Measurements from ENCODE around the gene SLC9A4.

SLC9A4 gene, protein sequence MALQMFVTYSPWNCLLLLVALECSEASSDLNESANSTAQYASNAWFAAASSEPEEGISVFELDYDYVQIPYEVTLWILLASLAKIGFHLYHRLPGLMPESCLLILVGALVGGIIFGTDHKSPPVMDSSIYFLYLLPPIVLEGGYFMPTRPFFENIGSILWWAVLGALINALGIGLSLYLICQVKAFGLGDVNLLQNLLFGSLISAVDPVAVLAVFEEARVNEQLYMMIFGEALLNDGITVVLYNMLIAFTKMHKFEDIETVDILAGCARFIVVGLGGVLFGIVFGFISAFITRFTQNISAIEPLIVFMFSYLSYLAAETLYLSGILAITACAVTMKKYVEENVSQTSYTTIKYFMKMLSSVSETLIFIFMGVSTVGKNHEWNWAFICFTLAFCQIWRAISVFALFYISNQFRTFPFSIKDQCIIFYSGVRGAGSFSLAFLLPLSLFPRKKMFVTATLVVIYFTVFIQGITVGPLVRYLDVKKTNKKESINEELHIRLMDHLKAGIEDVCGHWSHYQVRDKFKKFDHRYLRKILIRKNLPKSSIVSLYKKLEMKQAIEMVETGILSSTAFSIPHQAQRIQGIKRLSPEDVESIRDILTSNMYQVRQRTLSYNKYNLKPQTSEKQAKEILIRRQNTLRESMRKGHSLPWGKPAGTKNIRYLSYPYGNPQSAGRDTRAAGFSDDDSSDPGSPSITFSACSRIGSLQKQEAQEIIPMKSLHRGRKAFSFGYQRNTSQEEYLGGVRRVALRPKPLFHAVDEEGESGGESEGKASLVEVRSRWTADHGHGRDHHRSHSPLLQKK

DNA sequence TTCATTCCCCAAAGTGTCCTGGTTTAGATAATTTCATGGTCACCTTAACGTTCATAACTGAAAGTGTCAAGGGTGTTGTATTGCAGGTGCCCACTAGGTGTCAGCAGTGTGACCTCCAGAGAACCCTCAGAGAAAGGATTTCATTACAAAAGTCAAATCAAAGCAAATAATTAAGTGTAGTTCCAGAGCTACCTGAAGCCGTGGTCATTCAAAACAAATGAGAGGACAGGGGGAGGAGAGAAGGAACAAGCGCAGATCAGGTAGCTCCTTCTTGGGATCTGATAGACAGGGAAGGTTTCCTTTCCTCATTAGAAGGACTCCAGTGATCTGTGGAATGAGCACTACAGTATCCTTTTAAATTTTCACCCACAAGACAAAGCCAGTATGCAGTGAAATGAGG is at the start of gene SLC9A4:
TSS of gene SLC9A4 (plus strand) at position 207 of the 400 bp plus-strand sequence. CDS start 534 bp downstream, outside the sequence.
- H3K27me3 Mint-ChIP-seq: peaks cover 15% of the 10 kb centered on the region
- peaks cover 7% of the 10 kb centered on the region for H3K36me3 Mint-ChIP-seq
- H3K4me1 Mint-ChIP-seq: no peaks in the 10 kb centered on the region
- peaks cover 13% of the 10 kb centered on the region for H3K9me3 Mint-ChIP-seq
- no peak within 1 kb of the TSS for H3K4me3 Mint-ChIP-seq
- H3K27ac Mint-ChIP-seq: no peak within 1 kb of the TSS

- Mint-ChIP-seq H3K36me3 (peaks cover 1% of the 10 kb centered on the region), H3K27me3 (no peaks in the 10 kb centered on the region), H3K4me3 (no peak overlapping the region), H3K27ac (peak overlapping the region; percentile 47), H3K4me1 (peaks cover 51% of the 10 kb centered on the region), H3K9me3 (no peaks in the 10 kb centered on the region)
These were observed 49.7 kb upstream of the SLC9A4 start for GRCh38 chr2:102423368-102423767.

DNA sequence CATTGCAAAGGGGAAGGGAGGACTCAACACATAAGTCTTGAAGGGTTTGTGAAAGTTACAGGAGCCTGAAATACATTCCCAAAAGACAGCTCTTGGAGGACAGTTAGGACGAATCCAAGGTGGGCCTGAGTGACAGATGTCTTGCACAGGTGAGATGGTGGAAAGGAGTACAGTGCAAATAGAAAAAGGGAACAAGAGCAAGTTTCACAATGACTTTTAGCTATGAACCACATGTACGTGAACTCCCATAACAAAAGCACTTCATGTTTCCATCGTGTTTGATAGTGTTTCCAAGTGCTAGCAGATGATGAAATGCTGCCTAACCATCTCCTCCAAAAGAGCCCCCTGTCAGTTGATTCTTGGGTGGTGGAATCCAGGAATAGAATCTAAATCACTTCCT is 48.3 kb upstream of the SLC9A4 start:
- peaks cover 44% of the 10 kb centered on the region for H3K4me1 Mint-ChIP-seq
- no peaks in the 10 kb centered on the region for H3K27me3 Mint-ChIP-seq
- H3K9me3 Mint-ChIP-seq: no peaks in the 10 kb centered on the region
- peak overlapping the region; percentile 10 for H3K27ac Mint-ChIP-seq
- H3K36me3 Mint-ChIP-seq: peaks cover 1% of the 10 kb centered on the region
- H3K4me3 Mint-ChIP-seq: no peak overlapping the region

- Mint-ChIP-seq H3K27me3 (no peaks in the 10 kb centered on the region), H3K4me1 (peaks cover 43% of the 10 kb centered on the region), H3K27ac (no peak overlapping the region), H3K9me3 (no peaks in the 10 kb centered on the region), H3K36me3 (peaks cover 1% of the 10 kb centered on the region), H3K4me3 (no peak overlapping the region)
These were observed 47.4 kb upstream of the SLC9A4 start for GRCh38 chr2:102425441-102426132.

GRCh38 chr2:102427249-102427648 is 45.8 kb upstream of the SLC9A4 start:
- Mint-ChIP-seq H3K27ac (no peak overlapping the region), H3K4me3 (no peak overlapping the region), H3K9me3 (no peaks in the 10 kb centered on the region), H3K36me3 (no peaks in the 10 kb centered on the region), H3K4me1 (peaks cover 41% of the 10 kb centered on the region), H3K27me3 (no peaks in the 10 kb centered on the region)

DNA sequence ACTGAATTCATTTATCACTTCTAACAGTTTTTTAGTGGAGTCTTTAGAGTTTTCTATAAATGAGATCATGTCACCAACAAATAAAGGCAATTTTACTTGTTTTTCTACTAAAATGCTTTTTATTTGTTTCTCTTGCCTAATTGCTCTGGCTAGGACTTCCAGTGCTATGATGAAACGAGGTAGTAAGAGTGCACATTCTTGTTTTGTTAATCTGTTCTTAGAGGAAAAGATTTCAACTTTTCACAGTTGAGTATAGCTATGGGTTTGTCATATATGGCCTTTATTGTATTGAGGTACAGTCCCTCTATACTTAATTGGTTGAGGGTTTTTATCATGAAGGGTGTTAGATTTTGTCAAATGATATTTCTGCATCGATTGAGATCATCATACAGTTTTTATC is 44.5 kb upstream of the SLC9A4 start:
- Mint-ChIP-seq H3K27ac (no peak overlapping the region), H3K36me3 (no peaks in the 10 kb centered on the region), H3K9me3 (no peaks in the 10 kb centered on the region), H3K4me1 (peaks cover 30% of the 10 kb centered on the region), H3K27me3 (no peaks in the 10 kb centered on the region), H3K4me3 (no peak overlapping the region)

GRCh38 chr2:102432386-102432785 is 40.6 kb upstream of the SLC9A4 start:
- no peak overlapping the region for H3K27ac Mint-ChIP-seq
- H3K9me3 Mint-ChIP-seq: no peaks in the 10 kb centered on the region
- peaks cover 5% of the 10 kb centered on the region for H3K36me3 Mint-ChIP-seq
- no peaks in the 10 kb centered on the region for H3K27me3 Mint-ChIP-seq
- peaks cover 38% of the 10 kb centered on the region for H3K4me1 Mint-ChIP-seq
- no peak overlapping the region for H3K4me3 Mint-ChIP-seq

GRCh38 chr2:102433973-102434654 is 38.9 kb upstream of the SLC9A4 start:
- Mint-ChIP-seq H3K9me3 (no peaks in the 10 kb centered on the region), H3K27ac (no peak overlapping the region), H3K27me3 (no peaks in the 10 kb centered on the region), H3K4me3 (no peak overlapping the region), H3K36me3 (peaks cover 5% of the 10 kb centered on the region), H3K4me1 (peaks cover 37% of the 10 kb centered on the region)

- Mint-ChIP-seq H3K4me3 (no peak overlapping the region), H3K27me3 (no peaks in the 10 kb centered on the region), H3K36me3 (peaks cover 5% of the 10 kb centered on the region), H3K9me3 (no peaks in the 10 kb centered on the region), H3K4me1 (peaks cover 30% of the 10 kb centered on the region), H3K27ac (peak overlapping the region; percentile 76)
These were observed 38.2 kb upstream of the SLC9A4 start for GRCh38 chr2:102434655-102435381.

DNA sequence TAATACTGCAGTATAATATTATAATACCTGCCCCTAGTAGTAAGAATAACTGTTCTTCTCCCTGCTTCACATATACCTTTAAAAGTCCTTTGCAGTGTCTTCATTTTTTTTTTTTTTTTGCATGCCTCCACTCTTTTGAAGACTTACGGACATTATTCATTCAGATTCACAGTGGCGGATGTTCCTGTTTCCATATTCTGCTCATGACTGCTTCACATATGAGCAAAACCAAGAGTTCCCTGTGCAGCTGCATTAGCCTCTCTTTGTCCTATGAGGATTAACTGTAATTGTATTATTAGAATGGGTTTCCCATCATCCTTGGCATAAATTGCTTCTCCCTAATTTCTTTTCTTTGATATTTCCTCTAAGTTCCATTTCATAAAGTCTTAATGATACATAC is 37.3 kb upstream of the SLC9A4 start:
- H3K27me3 Mint-ChIP-seq: no peaks in the 10 kb centered on the region
- H3K4me1 Mint-ChIP-seq: peaks cover 23% of the 10 kb centered on the region
- H3K27ac Mint-ChIP-seq: peak overlapping the region; percentile 88
- no peak overlapping the region for H3K4me3 Mint-ChIP-seq
- no peaks in the 10 kb centered on the region for H3K9me3 Mint-ChIP-seq
- peaks cover 5% of the 10 kb centered on the region for H3K36me3 Mint-ChIP-seq

DNA sequence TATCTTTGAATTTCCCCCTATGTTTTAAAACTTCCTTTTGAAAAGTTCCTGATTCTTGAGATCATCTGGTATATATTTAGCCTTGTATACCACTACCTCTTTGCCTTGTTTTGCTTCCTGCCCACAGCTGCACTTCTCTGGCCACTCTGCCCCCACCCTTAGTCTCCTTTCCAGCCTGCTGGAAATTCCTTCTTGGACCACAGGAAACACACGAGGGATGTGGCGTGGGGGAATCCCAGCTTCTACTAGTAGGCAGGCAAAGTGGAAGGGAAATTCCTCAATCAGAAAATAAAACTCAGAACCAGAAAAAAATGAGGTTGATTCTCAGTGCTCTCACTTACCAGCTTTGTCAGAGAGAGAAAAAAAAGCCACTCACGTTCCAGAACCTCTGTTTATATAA is 36.7 kb upstream of the SLC9A4 start:
- Mint-ChIP-seq H3K27ac (peak overlapping the region; percentile 88), H3K36me3 (peaks cover 5% of the 10 kb centered on the region), H3K4me3 (peak overlapping the region; percentile 23), H3K9me3 (no peaks in the 10 kb centered on the region), H3K27me3 (no peaks in the 10 kb centered on the region), H3K4me1 (peaks cover 19% of the 10 kb centered on the region)

- peak overlapping the region; percentile 66 for H3K4me3 Mint-ChIP-seq
- H3K9me3 Mint-ChIP-seq: no peaks in the 10 kb centered on the region
- peaks cover 17% of the 10 kb centered on the region for H3K4me1 Mint-ChIP-seq
- H3K27me3 Mint-ChIP-seq: no peaks in the 10 kb centered on the region
- H3K27ac Mint-ChIP-seq: peak overlapping the region; percentile 97
- peaks cover 5% of the 10 kb centered on the region for H3K36me3 Mint-ChIP-seq
These were observed 35.9 kb upstream of the SLC9A4 start for GRCh38 chr2:102437122-102437521.

GRCh38 chr2:102438111-102438510 is 34.9 kb upstream of the SLC9A4 start:
- Mint-ChIP-seq H3K4me3 (no peak overlapping the region), H3K27ac (no peak overlapping the region), H3K9me3 (no peaks in the 10 kb centered on the region), H3K4me1 (peaks cover 25% of the 10 kb centered on the region), H3K36me3 (peaks cover 5% of the 10 kb centered on the region), H3K27me3 (no peaks in the 10 kb centered on the region)

GRCh38 chr2:102438578-102438977 is 34.4 kb upstream of the SLC9A4 start:
- Mint-ChIP-seq H3K27ac (no peak overlapping the region), H3K36me3 (peaks cover 5% of the 10 kb centered on the region), H3K27me3 (no peaks in the 10 kb centered on the region), H3K4me3 (no peak overlapping the region), H3K4me1 (peaks cover 27% of the 10 kb centered on the region), H3K9me3 (no peaks in the 10 kb centered on the region)
